Loucy (cell line): ENCODE measurements around the gene YWHAE.

Experiments
- H2AFZ ChIP-seq: fragments of 200-600 bp; sonication (generic); 2 replicates; pipeline ENCODE4 v1.6.0; 2016; ENCODE audit warnings: antibody characterized with exemption, mild to moderate bottlenecking, low read length, moderate library complexity
- H3F3A ChIP-seq: fragments of 200-600 bp; 2 replicates; pipeline ENCODE4 v1.6.0; 2016; ENCODE audit warnings: antibody characterized with exemption, low read depth, mild to moderate bottlenecking
- H3K27me3 ChIP-seq: fragments of 200-600 bp; sonication (generic); 2 replicates; pipeline ENCODE4 v1.6.1; 2014; ENCODE audit warnings: low read length, mild to moderate bottlenecking; ENCODE audit not compliant: insufficient read depth, poor library complexity, severe bottlenecking
- H3K36me3 ChIP-seq: fragments of 200-600 bp; sonication (generic); 2 replicates; pipeline ENCODE4 v1.6.1; 2016; ENCODE audit warnings: low read length; ENCODE audit not compliant: insufficient read depth
- H3K4me1 ChIP-seq: fragments of 200-600 bp; sonication (generic); 2 replicates; pipeline ENCODE4 v1.5.1; 2014; ENCODE audit warnings: low read length, mild to moderate bottlenecking; ENCODE audit not compliant: insufficient read depth, poor library complexity, severe bottlenecking
- H3K4me2 ChIP-seq: fragments of 200-600 bp; sonication (generic); 2 replicates; pipeline ENCODE4 v1.6.0; 2014; ENCODE audit warnings: antibody characterized with exemption, low read length, low read depth, mild to moderate bottlenecking; ENCODE audit not compliant: poor library complexity, severe bottlenecking
- H3K4me3 ChIP-seq: fragments of 200-600 bp; sonication (generic); 2 replicates; pipeline ENCODE4 v1.5.1; 2014; ENCODE audit warnings: low read length, mild to moderate bottlenecking, mixed read lengths; ENCODE audit not compliant: poor library complexity, severe bottlenecking
- H3K79me2 ChIP-seq: fragments of 200-600 bp; sonication (generic); 2 replicates; pipeline ENCODE4 v1.6.1; 2014; ENCODE audit warnings: low read length; ENCODE audit not compliant: insufficient read depth
- H3K9ac ChIP-seq: fragments of 200-600 bp; sonication (generic); 2 replicates; pipeline ENCODE4 v1.6.0; 2014; ENCODE audit warnings: mild to moderate bottlenecking, low read depth, low read length, moderate library complexity; ENCODE audit not compliant: poor library complexity, severe bottlenecking
- H3K9me2 ChIP-seq: fragments of 200-600 bp; sonication (generic); replicated peaks from 2 replicates; pipeline ENCODE4 v1.6.1; 2016; ENCODE audit warnings: low read depth, low read length, mixed read lengths
- H3K9me3 ChIP-seq: fragments of 200-600 bp; sonication (generic); 2 replicates; pipeline ENCODE4 v1.6.1; 2014; ENCODE audit warnings: mild to moderate bottlenecking, antibody characterized with exemption, low read length, low read depth; ENCODE audit not compliant: insufficient read depth
- H4K20me1 ChIP-seq: fragments of 200-600 bp; sonication (generic); 2 replicates; pipeline ENCODE4 v1.6.0; 2014; ENCODE audit warnings: antibody characterized with exemption, low read length, mild to moderate bottlenecking; ENCODE audit not compliant: insufficient read depth, poor library complexity, severe bottlenecking
- EZH2phosphoT487 ChIP-seq: fragments of 200-600 bp; IDR thresholded peaks from 2 replicates; pipeline ENCODE4 v1.6.1; 2018; ENCODE audit warnings: antibody characterized with exemption, mild to moderate bottlenecking, moderate library complexity, borderline replicate concordance
- TF ChIP-seq, protein P1 (sequence below): fragments of 200-600 bp; sonication (generic); conservative IDR thresholded peaks from 2 replicates; pipeline ENCODE4 v1.5.1; 2014; ENCODE audit warnings: mild to moderate bottlenecking, antibody characterized with exemption, low read length

The YWHAE gene

DNA sequence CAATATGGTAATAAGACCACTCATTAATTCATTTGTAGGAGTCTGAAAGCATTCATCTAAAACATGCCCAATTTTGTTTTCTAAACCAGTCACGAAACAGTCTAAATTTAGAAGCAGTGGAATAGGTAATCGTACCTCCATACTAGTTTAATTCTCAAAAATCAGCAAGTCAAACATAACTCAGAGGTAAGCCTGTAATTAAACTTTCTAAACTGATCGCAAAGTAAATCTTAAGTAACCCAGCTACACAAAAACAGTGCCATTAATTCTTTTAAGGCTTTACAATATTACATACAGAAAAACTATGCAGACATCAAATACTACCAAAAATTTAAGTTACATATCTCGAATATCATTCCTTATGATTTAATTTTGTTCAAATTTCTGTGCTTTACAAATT lies 31.4 kb downstream of the YWHAE start:
- Histone ChIP-seq H3K4me2 (no peak overlapping the region), H3F3A (no peaks in the 10 kb centered on the region), H2AFZ (no peak overlapping the region), H3K4me1 (no peaks in the 10 kb centered on the region), H4K20me1 (peaks cover 97% of the 10 kb centered on the region), H3K9me2 (no peaks in the 10 kb centered on the region), H3K27me3 (no peaks in the 10 kb centered on the region), H3K79me2 (peaks cover 100% of the 10 kb centered on the region), H3K4me3 (no peak overlapping the region), H3K9me3 (no peaks in the 10 kb centered on the region), H3K36me3 (peaks cover 55% of the 10 kb centered on the region), H3K9ac (no peak overlapping the region)
- TF ChIP-seq EZH2phosphoT487, result no peak
- TF ChIP-seq, protein P1, sequence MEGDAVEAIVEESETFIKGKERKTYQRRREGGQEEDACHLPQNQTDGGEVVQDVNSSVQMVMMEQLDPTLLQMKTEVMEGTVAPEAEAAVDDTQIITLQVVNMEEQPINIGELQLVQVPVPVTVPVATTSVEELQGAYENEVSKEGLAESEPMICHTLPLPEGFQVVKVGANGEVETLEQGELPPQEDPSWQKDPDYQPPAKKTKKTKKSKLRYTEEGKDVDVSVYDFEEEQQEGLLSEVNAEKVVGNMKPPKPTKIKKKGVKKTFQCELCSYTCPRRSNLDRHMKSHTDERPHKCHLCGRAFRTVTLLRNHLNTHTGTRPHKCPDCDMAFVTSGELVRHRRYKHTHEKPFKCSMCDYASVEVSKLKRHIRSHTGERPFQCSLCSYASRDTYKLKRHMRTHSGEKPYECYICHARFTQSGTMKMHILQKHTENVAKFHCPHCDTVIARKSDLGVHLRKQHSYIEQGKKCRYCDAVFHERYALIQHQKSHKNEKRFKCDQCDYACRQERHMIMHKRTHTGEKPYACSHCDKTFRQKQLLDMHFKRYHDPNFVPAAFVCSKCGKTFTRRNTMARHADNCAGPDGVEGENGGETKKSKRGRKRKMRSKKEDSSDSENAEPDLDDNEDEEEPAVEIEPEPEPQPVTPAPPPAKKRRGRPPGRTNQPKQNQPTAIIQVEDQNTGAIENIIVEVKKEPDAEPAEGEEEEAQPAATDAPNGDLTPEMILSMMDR, result no peak

DNA sequence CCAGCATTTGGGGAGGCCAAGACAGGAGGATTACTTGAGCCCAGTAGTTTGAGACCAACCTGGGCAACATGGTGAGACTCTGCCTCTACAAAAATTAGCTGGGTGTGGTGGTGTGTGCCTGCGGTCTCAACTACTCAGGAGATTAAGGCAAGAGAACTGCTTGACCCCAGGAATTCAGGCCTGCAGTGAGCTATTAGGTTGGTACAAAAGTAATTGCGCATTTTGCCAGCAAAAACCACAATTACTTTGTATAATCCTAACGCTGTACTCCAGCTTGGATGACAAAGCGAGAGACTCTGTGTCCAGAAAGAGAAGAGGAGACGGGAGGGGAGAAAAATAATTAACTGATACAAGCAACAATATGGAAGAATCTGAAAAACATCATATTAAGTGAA lies 32.7 kb downstream of the YWHAE start:
- Histone ChIP-seq H3F3A (no peaks in the 10 kb centered on the region), H3K4me2 (no peak overlapping the region), H2AFZ (no peak overlapping the region), H3K9me3 (no peaks in the 10 kb centered on the region), H3K27me3 (no peaks in the 10 kb centered on the region), H3K9me2 (no peaks in the 10 kb centered on the region), H4K20me1 (peaks cover 97% of the 10 kb centered on the region), H3K4me1 (no peaks in the 10 kb centered on the region), H3K4me3 (no peak overlapping the region), H3K9ac (no peak overlapping the region), H3K36me3 (peaks cover 56% of the 10 kb centered on the region), H3K79me2 (peaks cover 100% of the 10 kb centered on the region)
- TF ChIP-seq, protein P1, result no peak
- TF ChIP-seq EZH2phosphoT487, result no peak

DNA sequence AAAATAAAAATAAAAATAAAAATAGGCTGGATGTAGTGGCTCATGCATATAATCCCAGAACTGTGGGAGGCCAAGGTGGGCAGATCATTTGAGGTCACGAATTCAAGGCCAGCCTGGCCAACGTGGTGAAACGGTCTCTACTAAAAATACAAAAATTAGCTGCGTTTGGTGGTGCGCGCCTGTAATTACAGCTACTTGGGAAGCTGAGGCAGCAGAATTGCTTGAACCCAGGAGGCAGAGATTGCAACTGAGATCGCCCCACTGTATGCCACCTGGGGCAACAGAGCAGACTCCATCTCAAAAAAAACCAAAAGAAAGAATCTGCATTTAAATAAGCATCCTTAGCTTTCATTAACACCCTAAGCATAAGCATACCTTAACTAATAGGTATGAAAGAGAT lies 33.8 kb downstream of the YWHAE start:
- H3K4me3 ChIP-seq, result no peak overlapping the region
- H3F3A ChIP-seq, result no peaks in the 10 kb centered on the region
- no peaks in the 10 kb centered on the region for H3K27me3 ChIP-seq
- no peak overlapping the region for H3K4me2 ChIP-seq
- H4K20me1 ChIP-seq, result peaks cover 97% of the 10 kb centered on the region
- H2AFZ ChIP-seq, result no peak overlapping the region
- H3K4me1 ChIP-seq, result no peaks in the 10 kb centered on the region
- no peaks in the 10 kb centered on the region for H3K9me3 ChIP-seq
- TF ChIP-seq, protein P1, result no peak
- TF ChIP-seq EZH2phosphoT487, result no peak
- peaks cover 100% of the 10 kb centered on the region for H3K79me2 ChIP-seq
- no peak overlapping the region for H3K9ac ChIP-seq
- H3K36me3 ChIP-seq, result peaks cover 54% of the 10 kb centered on the region
- H3K9me2 ChIP-seq, result no peaks in the 10 kb centered on the region
